ENCODE measurements around the gene BAZ2B. TPM values are rescaled to one million over a fixed set of nuclear protein-coding genes. Genes with fewer than 3 reads are reported as not detected.

BAZ2B gene
- total and polyA plus RNA-seq, 9 of the 15 experiments (the other 6 are each of a cell fraction or from before 2014, with no cell fraction given) = 7.5 to 38.6 (median 19.8) TPM

DNA sequence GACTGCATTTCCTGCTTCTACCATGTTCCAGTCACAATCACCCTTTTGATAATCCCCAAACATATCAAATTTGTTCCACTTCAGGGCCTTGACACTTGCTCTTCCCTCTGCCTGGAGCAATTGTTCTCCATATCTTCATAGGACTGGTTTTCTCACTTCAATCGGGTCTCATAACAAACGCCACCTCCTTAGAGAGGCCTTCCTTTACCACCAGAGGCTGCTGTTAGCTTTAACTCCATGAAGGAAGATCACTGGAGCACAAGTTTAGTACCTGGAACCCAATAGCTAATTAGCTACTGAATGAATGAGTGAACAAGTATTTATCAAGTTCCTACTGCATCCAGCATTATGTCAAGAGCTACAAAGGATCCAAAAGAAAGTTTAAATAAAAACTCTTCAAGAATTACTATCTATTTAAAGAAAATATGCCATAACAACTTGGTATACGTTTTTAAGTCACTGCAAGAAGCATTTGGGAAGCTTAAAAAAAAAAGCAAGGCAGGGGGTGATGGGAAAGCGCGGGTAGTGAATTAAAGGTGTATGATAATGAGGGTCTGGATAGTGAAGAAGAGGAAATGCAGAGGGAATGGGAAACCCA, 58.8 kb downstream of the BAZ2B start (continued):
- TF ChIP-seq, protein P1, sequence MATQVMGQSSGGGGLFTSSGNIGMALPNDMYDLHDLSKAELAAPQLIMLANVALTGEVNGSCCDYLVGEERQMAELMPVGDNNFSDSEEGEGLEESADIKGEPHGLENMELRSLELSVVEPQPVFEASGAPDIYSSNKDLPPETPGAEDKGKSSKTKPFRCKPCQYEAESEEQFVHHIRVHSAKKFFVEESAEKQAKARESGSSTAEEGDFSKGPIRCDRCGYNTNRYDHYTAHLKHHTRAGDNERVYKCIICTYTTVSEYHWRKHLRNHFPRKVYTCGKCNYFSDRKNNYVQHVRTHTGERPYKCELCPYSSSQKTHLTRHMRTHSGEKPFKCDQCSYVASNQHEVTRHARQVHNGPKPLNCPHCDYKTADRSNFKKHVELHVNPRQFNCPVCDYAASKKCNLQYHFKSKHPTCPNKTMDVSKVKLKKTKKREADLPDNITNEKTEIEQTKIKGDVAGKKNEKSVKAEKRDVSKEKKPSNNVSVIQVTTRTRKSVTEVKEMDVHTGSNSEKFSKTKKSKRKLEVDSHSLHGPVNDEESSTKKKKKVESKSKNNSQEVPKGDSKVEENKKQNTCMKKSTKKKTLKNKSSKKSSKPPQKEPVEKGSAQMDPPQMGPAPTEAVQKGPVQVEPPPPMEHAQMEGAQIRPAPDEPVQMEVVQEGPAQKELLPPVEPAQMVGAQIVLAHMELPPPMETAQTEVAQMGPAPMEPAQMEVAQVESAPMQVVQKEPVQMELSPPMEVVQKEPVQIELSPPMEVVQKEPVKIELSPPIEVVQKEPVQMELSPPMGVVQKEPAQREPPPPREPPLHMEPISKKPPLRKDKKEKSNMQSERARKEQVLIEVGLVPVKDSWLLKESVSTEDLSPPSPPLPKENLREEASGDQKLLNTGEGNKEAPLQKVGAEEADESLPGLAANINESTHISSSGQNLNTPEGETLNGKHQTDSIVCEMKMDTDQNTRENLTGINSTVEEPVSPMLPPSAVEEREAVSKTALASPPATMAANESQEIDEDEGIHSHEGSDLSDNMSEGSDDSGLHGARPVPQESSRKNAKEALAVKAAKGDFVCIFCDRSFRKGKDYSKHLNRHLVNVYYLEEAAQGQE (IDR thresholded peaks at IDR 0.05; ENCODE audit: borderline replicate concordance) = peak; percentile 56; the same call in 1 of the 2 replicates
- TF ChIP-seq, protein P1 (CRISPR knock-in tag; IDR thresholded peaks at IDR 0.05; ENCODE audit: low read depth) = no peak
- no peak for TF ChIP-seq SNRNP70 (optimal IDR thresholded peaks at IDR 0.05; ENCODE audit: low read depth, low read length)

Data from K562 (cell line).